HUES64 (cell line): ENCODE results near the gene TMCO4.
A peak's percentile ranks its signal among the peaks of the same experiment; 100 is the strongest.
"Not testable (repeated sequence)": the region's sequence is repeated elsewhere in the genome, so short reads cannot be mapped to it uniquely, and the experiment has no call there.

Source experiments
- H3K27ac ChIP-seq: 2 replicates; pipeline ENCODE4 v1.7.0; 2013; ENCODE audit warnings: low read depth, low read length, inconsistent platforms
- H3K27me3 ChIP-seq: 2 replicates; pipeline ENCODE4 v1.6.1; 2013; ENCODE audit warnings: mild to moderate bottlenecking, low read length; ENCODE audit not compliant: insufficient read depth
- H3K36me3 ChIP-seq: 2 replicates; pipeline ENCODE4 v1.6.1; 2013; ENCODE audit warnings: mild to moderate bottlenecking, low read length; ENCODE audit not compliant: insufficient read depth
- H3K4me1 ChIP-seq: 2 replicates; pipeline ENCODE4 v1.6.1; 2013; ENCODE audit warnings: mild to moderate bottlenecking, low read length, moderate library complexity; ENCODE audit not compliant: insufficient read depth
- H3K4me3 ChIP-seq: 2 replicates; pipeline ENCODE4 v1.5.1; 2013; ENCODE audit warnings: mild to moderate bottlenecking, low read length, moderate library complexity
- H3K9ac ChIP-seq: 2 replicates; pipeline ENCODE4 v1.6.1; 2013; ENCODE audit warnings: mild to moderate bottlenecking, low read depth, low read length
- H3K9me3 ChIP-seq: 2 replicates; pipeline ENCODE4 v1.6.1; 2013; ENCODE audit warnings: low read depth, low read length; ENCODE audit not compliant: insufficient read depth
- WGBS: fragments of 150-250, 120-280 bp; methylation state at CpG from one replicate; pipeline ENCODE4 v1.1.7; 2013; ENCODE audit warnings: missing lambda C conversion rate; 5-methylcytosine and 5-hydroxymethylcytosine counted together

Gene TMCO4

GRCh38 chr1:19793360-19794046 is 6.2 kb downstream of the TMCO4 start:
- Histone ChIP-seq H3K36me3 (no peaks in the 10 kb centered on the region), H3K4me1 (no peaks in the 10 kb centered on the region), H3K9me3 (no peaks in the 10 kb centered on the region), H3K9ac (no peak overlapping the region), H3K27me3 (peaks cover 6% of the 10 kb centered on the region), H3K4me3 (no peak overlapping the region), H3K27ac (no peak overlapping the region)
- 80% methylated on average over 6 of the region's 6 CpGs for WGBS

- WGBS: 88% methylated on average over 4 of the region's 4 CpGs
- H3K4me3 ChIP-seq: no peak overlapping the region
- H3K9me3 ChIP-seq: no peaks in the 10 kb centered on the region
- peaks cover 1% of the 10 kb centered on the region; the same call in 1 of the 2 replicates for H3K4me1 ChIP-seq
- H3K9ac ChIP-seq: no peak overlapping the region
- H3K36me3 ChIP-seq: no peaks in the 10 kb centered on the region
- H3K27me3 ChIP-seq: peaks cover 2% of the 10 kb centered on the region; the same call in 1 of the 2 replicates
- H3K27ac ChIP-seq: no peak overlapping the region
These were observed 7.3 kb downstream of the TMCO4 start for GRCh38 chr1:19792237-19793002.

- Histone ChIP-seq H3K4me1 (peaks cover 15% of the 10 kb centered on the region), H3K27me3 (peaks cover 11% of the 10 kb centered on the region)
- not testable (repeated sequence) for H3K9ac ChIP-seq, H3K9me3 ChIP-seq, H3K4me3 ChIP-seq, H3K36me3 ChIP-seq, H3K27ac ChIP-seq
- WGBS: 93% methylated on average over 9 of the region's 9 CpGs
These were observed 9.4 kb downstream of the TMCO4 start for GRCh38 chr1:19790061-19790975.

GRCh38 chr1:19786988-19787423 is 12.7 kb downstream of the TMCO4 start:
- Histone ChIP-seq H3K36me3 (no peaks in the 10 kb centered on the region), H3K27ac (no peak overlapping the region), H3K9ac (no peak overlapping the region), H3K4me3 (peak overlapping the region; percentile 5; the same call in 1 of the 2 replicates), H3K4me1 (peaks cover 15% of the 10 kb centered on the region), H3K9me3 (no peaks in the 10 kb centered on the region), H3K27me3 (peaks cover 41% of the 10 kb centered on the region)
- WGBS: 54% methylated on average over 9 of the region's 9 CpGs

GRCh38 chr1:19785660-19786059 is 14.1 kb downstream of the TMCO4 start:
- 72% methylated on average over 4 of the region's 4 CpGs for WGBS
- no peak overlapping the region for H3K9ac ChIP-seq
- H3K27ac ChIP-seq: no peak overlapping the region
- H3K36me3 ChIP-seq: no peaks in the 10 kb centered on the region
- no peaks in the 10 kb centered on the region for H3K9me3 ChIP-seq
- peaks cover 15% of the 10 kb centered on the region for H3K4me1 ChIP-seq
- H3K27me3 ChIP-seq: peaks cover 54% of the 10 kb centered on the region
- no peak overlapping the region for H3K4me3 ChIP-seq

- H3K27me3 ChIP-seq: peaks cover 79% of the 10 kb centered on the region
- no peaks in the 10 kb centered on the region for H3K9me3 ChIP-seq
- 59% methylated on average over 11 of the region's 11 CpGs for WGBS
- no peak overlapping the region for H3K4me3 ChIP-seq
- H3K27ac ChIP-seq: no peak overlapping the region
- H3K9ac ChIP-seq: no peak overlapping the region
- no peaks in the 10 kb centered on the region for H3K36me3 ChIP-seq
- no peaks in the 10 kb centered on the region for H3K4me1 ChIP-seq
These were observed 19.3 kb downstream of the TMCO4 start for GRCh38 chr1:19780267-19780877.

- 90% methylated on average over 4 of the region's 4 CpGs for WGBS
- Histone ChIP-seq H3K4me3 (no peak overlapping the region), H3K27me3 (peaks cover 47% of the 10 kb centered on the region), H3K4me1 (no peaks in the 10 kb centered on the region), H3K9me3 (no peaks in the 10 kb centered on the region), H3K9ac (no peak overlapping the region), H3K36me3 (no peaks in the 10 kb centered on the region), H3K27ac (no peak overlapping the region)
These were observed 22.8 kb downstream of the TMCO4 start for GRCh38 chr1:19776933-19777332.

GRCh38 chr1:19776287-19776686 is 23.4 kb downstream of the TMCO4 start:
- no peak overlapping the region for H3K9ac ChIP-seq
- H3K4me3 ChIP-seq: no peak overlapping the region
- peaks cover 42% of the 10 kb centered on the region for H3K27me3 ChIP-seq
- H3K9me3 ChIP-seq: no peaks in the 10 kb centered on the region
- 95% methylated on average over 5 of the region's 5 CpGs for WGBS
- no peaks in the 10 kb centered on the region for H3K36me3 ChIP-seq
- H3K4me1 ChIP-seq: no peaks in the 10 kb centered on the region
- no peak overlapping the region for H3K27ac ChIP-seq

- no peak overlapping the region for H3K27ac ChIP-seq
- H3K9me3 ChIP-seq: no peaks in the 10 kb centered on the region
- no peak overlapping the region for H3K9ac ChIP-seq
- no peaks in the 10 kb centered on the region for H3K4me1 ChIP-seq
- no peak overlapping the region for H3K4me3 ChIP-seq
- 93% methylated on average over 8 of the region's 9 CpGs for WGBS
- peaks cover 37% of the 10 kb centered on the region for H3K27me3 ChIP-seq
- no peaks in the 10 kb centered on the region for H3K36me3 ChIP-seq
These were observed 23.9 kb downstream of the TMCO4 start for GRCh38 chr1:19775831-19776230.

GRCh38 chr1:19775317-19775716 is 24.4 kb downstream of the TMCO4 start:
- Histone ChIP-seq H3K9ac (no peak overlapping the region), H3K27me3 (peaks cover 32% of the 10 kb centered on the region), H3K4me1 (no peaks in the 10 kb centered on the region), H3K27ac (no peak overlapping the region), H3K9me3 (no peaks in the 10 kb centered on the region), H3K4me3 (no peak overlapping the region), H3K36me3 (no peaks in the 10 kb centered on the region)
- WGBS: 91% methylated on average over 6 of the region's 6 CpGs
